Aorta (tissue), 5 donors: ENCODE results near the gene EEF1AKMT3. TPM values are rescaled to one million over a fixed set of nuclear protein-coding genes. Genes with fewer than 3 reads are reported as not detected.

ENCODE experiments used
- ATAC-seq: fragments of 200-7000 bp; cut with Tn5 transposase; one replicate; pipeline ENCODE4 v1.9.1; 2022; ENCODE audit warnings: moderate library complexity; ENCODE audit not compliant: low FRiP score
- DNase-seq, 2 donors: peaks; one replicate each; pipeline ENCODE4 v3.0.0-alpha.2; 2020
- H3K27ac ChIP-seq, 2 donors: one replicate each; pipeline ENCODE4 v1.5.1; 2013; ENCODE audit warnings: low read length in 2 of 2, mild to moderate bottlenecking in 2 of 2, moderate library complexity in 2 of 2, control low read depth in 1 of 2, inconsistent platforms in 1 of 2, low read depth in 1 of 2
- H3K27me3 ChIP-seq, 2 donors: one replicate each; pipeline ENCODE4 v1.6.1; 2013; ENCODE audit warnings: control low read depth in 1 of 2, low read length in 1 of 2, mild to moderate bottlenecking in 1 of 2, moderate library complexity in 1 of 2; ENCODE audit not compliant: insufficient read depth in 2 of 2, control insufficient read depth in 1 of 2
- H3K36me3 ChIP-seq, 2 donors: one replicate each; pipeline ENCODE4 v1.6.1; 2013; ENCODE audit warnings: control low read depth in 1 of 2, low read length in 1 of 2, mild to moderate bottlenecking in 1 of 2; ENCODE audit not compliant: insufficient read depth in 2 of 2, control insufficient read depth in 1 of 2
- H3K4me1 ChIP-seq, 2 donors: one replicate each; pipeline ENCODE4 v1.6.1; 2013; ENCODE audit warnings: low read length in 2 of 2, control low read depth in 1 of 2, mild to moderate bottlenecking in 1 of 2, moderate library complexity in 1 of 2; ENCODE audit not compliant: insufficient read depth in 2 of 2, control insufficient read depth in 1 of 2
- H3K4me3 ChIP-seq, 2 donors: one replicate each; pipeline ENCODE4 v1.5.1; 2013; ENCODE audit warnings: low read length in 2 of 2, control low read depth in 1 of 2, mild to moderate bottlenecking in 1 of 2
- H3K9me3 ChIP-seq: one replicate; pipeline ENCODE4 v1.6.1; 2013; ENCODE audit warnings: mild to moderate bottlenecking, low read length; ENCODE audit not compliant: control insufficient read depth
- whole genome bisulfite sequencing, 2 donors: extraction: QIAGEN DNeasy Blood & Tissue Kit; methylation state at CpG; one replicate each; pipeline ENCODE4 v1.1.7; 2013; 5-methylcytosine and 5-hydroxymethylcytosine counted together
- intact Hi-C, 2 donors: fragments of 100-400 bp; cut with DNase I; formaldehyde crosslinking; loops; one replicate each; pipeline versions ENCODE4 v1.14.2 to v1.15.0; 2022
- polyA plus RNA-seq, 2 donors: library from polyadenylated mRNA; stranded (reverse); fragments of 200-250 nt; gene quantifications; one replicate each; pipeline ENCODE4 v1.2.3, GENCODE V29; 2013
- total RNA-seq, 2 donors: library from RNA; stranded (reverse); fragmentation: NEBNext Ultra II Directional; extraction: Animal tissue kit (Norgen Biotek cat#: 25700); gene quantifications; one replicate each; pipeline ENCODE4 v1.2.1, GENCODE V29; 2021
- donor health status: healthy with polysubstance abuse.
- donor health status: Bipolar disorder and iron deficiency.
- donor health status: DM: no; HTN: no; CAD: no.
- donor health status: DM: no; HTN: no; CAD: no.
- donor health status: DM: yes; HTN: yes; CAD: no.

Gene EEF1AKMT3
- total and polyA plus RNA-seq, 4 donors, result 4.5 to 10.9 (median 7.5) TPM

- intact Hi-C loops, result no loop called here
- Histone ChIP-seq H3K36me3 (peaks cover 16 to 37% of the 10 kb centered on the region in 2 donors), H3K4me3 (no peak overlapping the region), H3K27ac (no peak overlapping the region), H3K27me3 (no peaks in the 10 kb centered on the region), H3K4me1 (no peaks in the 10 kb centered on the region), H3K9me3 (no peaks in the 10 kb centered on the region)
- ATAC-seq (no peak), DNase-seq (no peak)
- WGBS, 2 donors, result 75% methylated on average over 10 of the region's 10 CpGs
Observed at GRCh38 chr12:57822392-57823130, 50.1 kb downstream of the EEF1AKMT3 start.

- WGBS, 2 donors, result 74% methylated on average over 17 of the region's 17 CpGs
Observed at GRCh38 chr12:57823131-57823907, 50.9 kb downstream of the EEF1AKMT3 start.

GRCh38 chr12:57823908-57824640 lies 51.7 kb downstream of the EEF1AKMT3 start:
- H3K9me3 ChIP-seq, result no peaks in the 10 kb centered on the region
- H3K27ac ChIP-seq, result no peak overlapping the region
- H3K36me3 ChIP-seq, result peaks cover 14 to 42% of the 10 kb centered on the region in 2 donors
- no peaks in the 10 kb centered on the region for H3K4me1 ChIP-seq
- DNase-seq (no peak), ATAC-seq (no peak)
- intact Hi-C loops, result no loop called here
- WGBS, 2 donors, result 83 to 85% methylated on average over 18 of the region's 18 CpGs
- H3K4me3 ChIP-seq, result no peak overlapping the region
- no peaks in the 10 kb centered on the region for H3K27me3 ChIP-seq

More at GRCh38 chr12:57823131-57823907, 50.9 kb downstream of the EEF1AKMT3 start:
- no peak overlapping the region for H3K4me3 ChIP-seq
- intact Hi-C loops, result no loop called here
- H3K9me3 ChIP-seq, result no peaks in the 10 kb centered on the region
- no peak overlapping the region for H3K27ac ChIP-seq
- no peaks in the 10 kb centered on the region for H3K4me1 ChIP-seq
- no peaks in the 10 kb centered on the region for H3K27me3 ChIP-seq
- peaks cover 16 to 41% of the 10 kb centered on the region in 2 donors for H3K36me3 ChIP-seq
- ATAC-seq (no peak), DNase-seq (no peak)

- Histone ChIP-seq H3K4me3 (no peak overlapping the region), H3K4me1 (peaks cover 0 to 4% of the 10 kb centered on the region in 2 donors), H3K27ac (no peak overlapping the region), H3K36me3 (peaks cover 13 to 45% of the 10 kb centered on the region in 2 donors), H3K9me3 (no peaks in the 10 kb centered on the region), H3K27me3 (no peaks in the 10 kb centered on the region)
- DNase-seq (no peak), ATAC-seq (no peak)
- intact Hi-C loops, result no loop called here
- 75 to 80% methylated on average over 2 of the region's 2 CpGs for WGBS, 2 donors
Observed at GRCh38 chr12:57825451-57825850, 53.0 kb downstream of the EEF1AKMT3 start.

- Histone ChIP-seq H3K4me1 (peaks cover 0 to 4% of the 10 kb centered on the region in 2 donors), H3K36me3 (peaks cover 13 to 43% of the 10 kb centered on the region in 2 donors), H3K27me3 (no peaks in the 10 kb centered on the region), H3K9me3 (no peaks in the 10 kb centered on the region), H3K4me3 (no peak overlapping the region), H3K27ac (no peak overlapping the region)
- no peak for DNase-seq
- intact Hi-C loops, result no loop called here
- ATAC-seq, result no peak
- WGBS, 2 donors, result 75 to 81% methylated on average over 2 of the region's 2 CpGs
Observed at GRCh38 chr12:57826400-57826799, 54.0 kb downstream of the EEF1AKMT3 start.

GRCh38 chr12:57826966-57827365 lies 54.6 kb downstream of the EEF1AKMT3 start:
- intact Hi-C loops, result no loop called here
- Histone ChIP-seq H3K9me3 (no peaks in the 10 kb centered on the region), H3K4me1 (peaks cover 0 to 6% of the 10 kb centered on the region in 2 donors), H3K27ac (no peak overlapping the region), H3K36me3 (peaks cover 13 to 43% of the 10 kb centered on the region in 2 donors), H3K4me3 (no peak overlapping the region), H3K27me3 (no peaks in the 10 kb centered on the region)
- DNase-seq (no peak), ATAC-seq (no peak)
- 89 to 90% methylated on average over 1 of the region's 1 CpG for WGBS, 2 donors

GRCh38 chr12:57829025-57829777 lies 56.8 kb downstream of the EEF1AKMT3 start:
- Histone ChIP-seq H3K27ac (no peak overlapping the region), H3K27me3 (no peaks in the 10 kb centered on the region), H3K9me3 (no peaks in the 10 kb centered on the region), H3K4me3 (no peak overlapping the region), H3K36me3 (peaks cover 4 to 30% of the 10 kb centered on the region in 2 donors), H3K4me1 (peaks cover 0 to 17% of the 10 kb centered on the region in 2 donors)
- ATAC-seq (no peak), DNase-seq (no peak)
- intact Hi-C loops, result no loop called here
- 41 to 45% methylated on average over 10 of the region's 10 CpGs for WGBS, 2 donors

GRCh38 chr12:57830393-57830792 lies 58.0 kb downstream of the EEF1AKMT3 start:
- H3K4me1 ChIP-seq, result peaks cover 0 to 17% of the 10 kb centered on the region in 2 donors
- intact Hi-C loops, result loop anchor here (2.0 kb wide), 2 partner anchors 72 to 74 kb away; no protein-coding TSS in a partner anchor
- no peaks in the 10 kb centered on the region for H3K9me3 ChIP-seq
- ATAC-seq, result no peak
- H3K27me3 ChIP-seq, result no peaks in the 10 kb centered on the region
- H3K36me3 ChIP-seq, result peaks cover 4 to 22% of the 10 kb centered on the region in 2 donors
- H3K27ac ChIP-seq, result peak overlapping the region in 1 of 2 donors; percentile 22
- no peak for DNase-seq
- WGBS, 2 donors, result 77 to 85% methylated on average over 2 of the region's 2 CpGs
- H3K4me3 ChIP-seq, result no peak overlapping the region
